ENCODE measurements around the gene DHX15.

GRCh38 chr4:24613502-24613901 lies 29.1 kb upstream of the DHX15 start:
- no peak for TF ChIP-seq NFRKB (IDR thresholded peaks at IDR 0.05)
- TF ChIP-seq FOXM1 (IDR thresholded peaks at IDR 0.05; ENCODE audit: borderline replicate concordance), result no peak
- TF ChIP-seq BHLHE40 (IDR thresholded peaks at IDR 0.05; ENCODE audit: borderline replicate concordance), result no peak
- TF ChIP-seq PKNOX1 (IDR thresholded peaks at IDR 0.05), result no peak
- no peak for TF ChIP-seq TARDBP (IDR thresholded peaks at IDR 0.05)
- no peak for TF ChIP-seq SUZ12 (IDR thresholded peaks at IDR 0.05)
- no peak for TF ChIP-seq ARNT (IDR thresholded peaks at IDR 0.05)
- TF ChIP-seq FOXK2 (IDR thresholded peaks at IDR 0.05), result no peak
- no peak for TF ChIP-seq LEF1 (IDR thresholded peaks at IDR 0.05; ENCODE audit: borderline replicate concordance)
- no peak for TF ChIP-seq ELF4 (IDR thresholded peaks at IDR 0.05)
- TF ChIP-seq SP1 (IDR thresholded peaks at IDR 0.05), result no peak
